Inflammatory macrophage (primary cell): ENCODE measurements around the gene ZFTA.

ENCODE experiments used
- DNase-seq, 2 donors: peaks; one replicate each; pipeline ENCODE4 v3.0.0-alpha.2; 2020 to 2022

The ZFTA gene

GRCh38 chr11:63747011-63747410, 21.6 kb downstream of the ZFTA start:
- no peak for DNase-seq

- no peak for DNase-seq
Measured at GRCh38 chr11:63745304-63746170, 23.0 kb downstream of the ZFTA start.

GRCh38 chr11:63738720-63739360, 29.7 kb downstream of the ZFTA start:
- peak; percentile 84 for DNase-seq

GRCh38 chr11:63737718-63738117, 30.9 kb downstream of the ZFTA start:
- no peak for DNase-seq

GRCh38 chr11:63736864-63737263, 31.7 kb downstream of the ZFTA start:
- no peak for DNase-seq

- no peak for DNase-seq
Measured at GRCh38 chr11:63729326-63729725, 39.2 kb downstream of the ZFTA start.

GRCh38 chr11:63720611-63721010, 48.0 kb downstream of the ZFTA start:
- no peak for DNase-seq

GRCh38 chr11:63719987-63720386, 48.6 kb downstream of the ZFTA start:
- no peak for DNase-seq

- DNase-seq = no peak
Measured at GRCh38 chr11:63719001-63719400, 49.6 kb downstream of the ZFTA start.
